IMR-90 (cell line): ENCODE data around the gene DPP6. TPM values are rescaled to one million over a fixed set of nuclear protein-coding genes. Genes with fewer than 3 reads are reported as not detected.

Experiments
- ATAC-seq: fragments of 200-7000 bp; cut with Tn5 transposase; 2 replicates; pipeline ENCODE4 v1.9.1; 2020; ENCODE audit warnings: low read depth, mild to moderate bottlenecking, moderate library complexity
- BruUV-seq: library from RNA; stranded (reverse); fragments of 400-500 nt; replicated peaks from 2 replicates; lab custom pipeline; 2021; lab: Mats Ljungman, UMichigan
- CTCF ChIA-PET: fragments of 300-600 bp; formaldehyde crosslinking; extraction: SDS; loops from one replicate; lab custom pipeline; 2021; ENCODE audit warnings: antibody characterized with exemption; lab: Yijun Ruan, JAX
- POLR2A ChIA-PET: fragments of 300-600 bp; sonication (Branson Sonifier 250); formaldehyde crosslinking; loops from one replicate; lab custom pipeline; 2022; ENCODE audit warnings: antibody characterized with exemption; ENCODE audit not compliant: unreplicated experiment; lab: Charles Lee
- DNase-seq: peaks from one replicate; pipeline ENCODE4 v3.0.0; 2013
- H2AFZ ChIP-seq: replicated peaks from 2 replicates; pipeline ENCODE3; 2013; ENCODE audit warnings: low read length, mild to moderate bottlenecking; ENCODE audit not compliant: poor library complexity
- H2AK5ac ChIP-seq: 2 replicates; pipeline ENCODE4 v1.6.1; 2013; ENCODE audit warnings: low read depth, low read length, inconsistent platforms
- H2AK9ac ChIP-seq: replicated peaks from 2 replicates; pipeline ENCODE3; 2013; ENCODE audit warnings: mild to moderate bottlenecking, low read depth, low read length, moderate library complexity; ENCODE audit not compliant: poor library complexity
- H2BK120ac ChIP-seq: 2 replicates; pipeline ENCODE4 v1.6.1; 2013; ENCODE audit warnings: low read depth, low read length, inconsistent platforms
- H2BK15ac ChIP-seq: 3 replicates; pipeline ENCODE4 v1.6.1; 2013; ENCODE audit warnings: low read depth, low read length, inconsistent platforms
- H2BK20ac ChIP-seq: 2 replicates; pipeline ENCODE4 v1.6.1; 2013; ENCODE audit warnings: low read depth, mild to moderate bottlenecking, inconsistent platforms, low read length, moderate library complexity
- H2BK5ac ChIP-seq: 2 replicates; pipeline ENCODE4 v1.6.1; 2013; ENCODE audit warnings: mild to moderate bottlenecking, low read depth, low read length, inconsistent platforms; ENCODE audit not compliant: poor library complexity, severe bottlenecking
- H3K14ac ChIP-seq: replicated peaks from 2 replicates; pipeline ENCODE4 v1.6.1; 2013; ENCODE audit warnings: low read depth, low read length, inconsistent platforms
- H3K18ac ChIP-seq: 2 replicates; pipeline ENCODE4 v1.6.1; 2013; ENCODE audit warnings: low read depth, low read length, control low read depth
- H3K23ac ChIP-seq: 2 replicates; pipeline ENCODE4 v1.6.1; 2013; ENCODE audit warnings: low read depth, low read length, inconsistent platforms
- H3K27ac ChIP-seq: 2 replicates; pipeline ENCODE4 v1.5.1; 2013; ENCODE audit warnings: mild to moderate bottlenecking, control low read depth, low read length; ENCODE audit not compliant: insufficient read depth
- H3K27me3 ChIP-seq: 2 replicates; pipeline ENCODE4 v1.6.1; 2013; ENCODE audit warnings: low read length; ENCODE audit not compliant: control insufficient read depth, insufficient read depth
- H3K36me3 ChIP-seq: 2 replicates; pipeline ENCODE4 v1.6.1; 2013; ENCODE audit warnings: low read length, mixed read lengths; ENCODE audit not compliant: control insufficient read depth, insufficient read depth
- H3K4ac ChIP-seq: 2 replicates; pipeline ENCODE4 v1.6.1; 2013; ENCODE audit warnings: low read depth, low read length, inconsistent platforms
- H3K4me1 ChIP-seq: 2 replicates; pipeline ENCODE4 v1.6.1; 2013; ENCODE audit warnings: low read length, mixed read lengths; ENCODE audit not compliant: control insufficient read depth, insufficient read depth
- H3K4me2 ChIP-seq: 2 replicates; pipeline ENCODE4 v1.6.1; 2013; ENCODE audit warnings: low read depth, mild to moderate bottlenecking, control low read depth, low read length, moderate library complexity
- H3K4me3 ChIP-seq: 2 replicates; pipeline ENCODE4 v1.5.1; 2013; ENCODE audit warnings: low read depth, mild to moderate bottlenecking, control low read depth, low read length, moderate library complexity; ENCODE audit not compliant: insufficient read depth
- H3K56ac ChIP-seq: 2 replicates; pipeline ENCODE4 v1.6.1; 2013; ENCODE audit warnings: low read length, inconsistent platforms; ENCODE audit not compliant: insufficient read depth; ENCODE audit errors: extremely low read depth
- H3K79me1 ChIP-seq, 2 experiments: 2 replicates each; pipeline ENCODE4 v1.6.1; 2013; ENCODE audit warnings: low read length in 2 of 2, inconsistent platforms in 1 of 2, low read depth in 1 of 2
- H3K9ac ChIP-seq: 2 replicates; pipeline ENCODE4 v1.6.1; 2013; ENCODE audit warnings: low read depth, low read length, control low read depth
- H3K9me1 ChIP-seq: 2 replicates; pipeline ENCODE4 v1.6.1; 2013; ENCODE audit warnings: low read length, inconsistent platforms; ENCODE audit not compliant: insufficient read depth
- H3K9me3 ChIP-seq: 2 replicates; pipeline ENCODE4 v1.6.1; 2013; ENCODE audit warnings: low read length; ENCODE audit not compliant: control insufficient read depth, insufficient read depth
- H4K20me1 ChIP-seq: 2 replicates; pipeline ENCODE4 v1.6.1; 2013; ENCODE audit warnings: low read length, inconsistent platforms; ENCODE audit not compliant: insufficient read depth
- H4K5ac ChIP-seq: 2 replicates; pipeline ENCODE4 v1.6.1; 2013; ENCODE audit warnings: mild to moderate bottlenecking, low read depth, low read length, control low read depth
- H4K8ac ChIP-seq, 2 experiments: 2 replicates each; pipeline ENCODE4 v1.6.1; 2013; ENCODE audit warnings: low read depth in 2 of 2, low read length in 2 of 2, control low read depth in 1 of 2, inconsistent platforms in 1 of 2
- H4K91ac ChIP-seq: 2 replicates; pipeline ENCODE4 v1.6.1; 2013; ENCODE audit warnings: low read depth, low read length, inconsistent platforms; ENCODE audit not compliant: insufficient read depth
- BHLHE40 ChIP-seq: fragments of 150-350 bp; IDR thresholded peaks from 2 replicates; pipeline ENCODE4 v1.6.1; 2016; ENCODE audit warnings: mild to moderate bottlenecking, low read depth, low read length
- CHD1 ChIP-seq: IDR thresholded peaks from 2 replicates; pipeline ENCODE4 v1.6.1; 2012; ENCODE audit warnings: low read depth, low read length, improper control_type of control experiment
- FOS ChIP-seq: fragments of 150-350 bp; IDR thresholded peaks from 2 replicates; pipeline ENCODE4 v1.6.1; 2016; ENCODE audit warnings: low read depth, low read length
- MAZ ChIP-seq: IDR thresholded peaks from 2 replicates; pipeline ENCODE4 v1.6.1; 2012; ENCODE audit warnings: low read depth, mild to moderate bottlenecking, low read length, improper control_type of control experiment, moderate library complexity, borderline replicate concordance
- MXI1 ChIP-seq: IDR thresholded peaks from 2 replicates; pipeline ENCODE4 v1.6.1; 2012; ENCODE audit warnings: low read depth, mild to moderate bottlenecking, low read length, moderate library complexity, borderline replicate concordance
- NFE2L2 ChIP-seq: fragments of 150-350 bp; IDR thresholded peaks from 2 replicates; pipeline ENCODE4 v1.6.1; 2016; ENCODE audit warnings: low read depth, mild to moderate bottlenecking, low read length
- RAD21 ChIP-seq: IDR thresholded peaks from 2 replicates; pipeline ENCODE4 v1.6.1; 2012; ENCODE audit warnings: low read length, improper control_type of control experiment
- RCOR1 ChIP-seq: IDR thresholded peaks from 2 replicates; pipeline ENCODE4 v1.6.1; 2012; ENCODE audit warnings: mild to moderate bottlenecking, low read length, improper control_type of control experiment; ENCODE audit not compliant: insufficient replicate concordance
- RFX5 ChIP-seq: IDR thresholded peaks from 2 replicates; pipeline ENCODE4 v1.8.0; 2012; ENCODE audit warnings: low read depth, mild to moderate bottlenecking, low read length, moderate library complexity
- SMC3 ChIP-seq: fragments of 150-350 bp; IDR thresholded peaks from 2 replicates; pipeline ENCODE4 v1.6.1; 2016; ENCODE audit warnings: low read depth, mild to moderate bottlenecking, antibody characterized with exemption, low read length, moderate library complexity
- WGBS, 2 experiments: methylation state at CpG; one replicate each; pipeline versions ENCODE4 v1.1.5 to v1.1.7; 2013; ENCODE audit warnings: missing lambda C conversion rate in 2 of 2; ENCODE audit not compliant: insufficient read length in 1 of 2; ENCODE audit errors: extremely low coverage in 2 of 2; 5-methylcytosine and 5-hydroxymethylcytosine counted together
- dilution Hi-C: fragments of 300-500 bp; cut with HindIII; formaldehyde crosslinking; loops from one replicate; pipeline ENCODE4 v1.14.3; 2018; ENCODE audit warnings: low sequenced_read_pairs; ENCODE audit not compliant: unreplicated experiment
- in situ Hi-C: fragments of 300-500 bp; cut with MboI; formaldehyde crosslinking; loops from 3 replicates; pipeline ENCODE4 v1.14.3; 2019; ENCODE audit warnings: low sequenced_read_pairs, inconsistent platforms, mixed read lengths
- intact Hi-C: fragments of 100-400 bp; cut with micrococcal nuclease; formaldehyde crosslinking; loops from 2 replicates; pipeline ENCODE4 v1.10.0; 2022
- polyA plus RNA-seq, 3 experiments: library from polyadenylated mRNA; depleted of rRNA; stranded (reverse); fragments of >200 nt; gene quantifications; 2 replicates each; pipeline ENCODE4 v1.2.3, GENCODE V29; 2012; ENCODE audit warnings: low replicate concordance in 1 of 3
- total RNA-seq: library from RNA; depleted of rRNA; stranded (reverse); fragments of >200 nt; gene quantifications from 2 replicates; pipeline ENCODE4 v1.2.3, GENCODE V29; 2012
- TF ChIP-seq, protein P1 (sequence below): conservative IDR thresholded peaks from 2 replicates; pipeline ENCODE4 v1.5.1; 2012; ENCODE audit warnings: mild to moderate bottlenecking, low read depth, low read length, improper control_type of control experiment
- TF ChIP-seq, protein P2 (sequence below): fragments of 150-350 bp; IDR thresholded peaks from 2 replicates; pipeline ENCODE4 v1.6.1; 2016; ENCODE audit warnings: low read depth, mild to moderate bottlenecking, low read length, moderate library complexity, borderline replicate concordance

Gene DPP6
- total and polyA plus RNA-seq, 2 of the 4 experiments (the other 2 are of a cell fraction): not detected

DNA sequence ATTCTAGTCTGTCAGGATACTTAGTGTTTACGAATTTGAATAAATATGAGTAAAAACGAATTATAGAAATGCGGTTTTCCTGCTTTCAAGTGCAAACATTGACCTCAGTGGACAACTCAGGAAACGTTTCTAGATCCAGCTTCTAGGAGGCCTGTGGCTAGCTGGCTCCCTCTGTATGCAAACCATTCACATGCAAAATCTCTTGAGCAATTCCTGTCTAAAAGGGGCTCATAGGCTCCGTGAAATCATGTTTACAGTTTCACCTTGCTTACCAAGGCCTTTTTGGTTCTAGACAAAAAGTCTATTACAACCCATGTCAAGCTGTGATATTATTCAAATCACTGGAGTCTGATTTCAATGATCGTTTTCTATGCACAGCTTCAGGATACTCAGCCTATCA, 364.5 kb downstream of the DPP6 start:
- Histone ChIP-seq H3K36me3 (no peaks in the 10 kb centered on the region), H3K4me1 (no peaks in the 10 kb centered on the region), H3K4me2 (no peak overlapping the region), H4K5ac (no peak overlapping the region), H3K4ac (no peak overlapping the region), H3K4me3 (no peak overlapping the region), H2BK120ac (no peak overlapping the region), H3K14ac (no peak overlapping the region), H2BK20ac (no peak overlapping the region), H3K9me3 (peaks cover 32% of the 10 kb centered on the region), H3K27ac (no peak overlapping the region), H4K8ac (no peak overlapping the region), H3K27me3 (no peaks in the 10 kb centered on the region), H2AK9ac (no peak overlapping the region), H2AFZ (no peak overlapping the region), H3K56ac (no peak overlapping the region), H3K23ac (no peak overlapping the region), H3K18ac (no peak overlapping the region), H4K20me1 (no peaks in the 10 kb centered on the region), H2BK5ac (no peak overlapping the region), H2BK15ac (no peak overlapping the region), H3K9ac (no peak overlapping the region), H4K91ac (no peak overlapping the region), H3K79me1 (no peaks in the 10 kb centered on the region), H2AK5ac (no peak overlapping the region), H3K9me1 (no peaks in the 10 kb centered on the region)
- in situ Hi-C loops: no loop called here
- 0% methylated on average over 1 of the region's 6 CpGs; no CpG with 5 or more reads in 1 of the 2 experiments for WGBS, 2 experiments
- CTCF ChIA-PET: no interaction called here
- DNase-seq (no peak), ATAC-seq (no peak)
- TF ChIP-seq MXI1: no peak
- TF ChIP-seq, protein P1, sequence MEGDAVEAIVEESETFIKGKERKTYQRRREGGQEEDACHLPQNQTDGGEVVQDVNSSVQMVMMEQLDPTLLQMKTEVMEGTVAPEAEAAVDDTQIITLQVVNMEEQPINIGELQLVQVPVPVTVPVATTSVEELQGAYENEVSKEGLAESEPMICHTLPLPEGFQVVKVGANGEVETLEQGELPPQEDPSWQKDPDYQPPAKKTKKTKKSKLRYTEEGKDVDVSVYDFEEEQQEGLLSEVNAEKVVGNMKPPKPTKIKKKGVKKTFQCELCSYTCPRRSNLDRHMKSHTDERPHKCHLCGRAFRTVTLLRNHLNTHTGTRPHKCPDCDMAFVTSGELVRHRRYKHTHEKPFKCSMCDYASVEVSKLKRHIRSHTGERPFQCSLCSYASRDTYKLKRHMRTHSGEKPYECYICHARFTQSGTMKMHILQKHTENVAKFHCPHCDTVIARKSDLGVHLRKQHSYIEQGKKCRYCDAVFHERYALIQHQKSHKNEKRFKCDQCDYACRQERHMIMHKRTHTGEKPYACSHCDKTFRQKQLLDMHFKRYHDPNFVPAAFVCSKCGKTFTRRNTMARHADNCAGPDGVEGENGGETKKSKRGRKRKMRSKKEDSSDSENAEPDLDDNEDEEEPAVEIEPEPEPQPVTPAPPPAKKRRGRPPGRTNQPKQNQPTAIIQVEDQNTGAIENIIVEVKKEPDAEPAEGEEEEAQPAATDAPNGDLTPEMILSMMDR: no peak
- TF ChIP-seq RFX5: no peak
- TF ChIP-seq, protein P2, sequence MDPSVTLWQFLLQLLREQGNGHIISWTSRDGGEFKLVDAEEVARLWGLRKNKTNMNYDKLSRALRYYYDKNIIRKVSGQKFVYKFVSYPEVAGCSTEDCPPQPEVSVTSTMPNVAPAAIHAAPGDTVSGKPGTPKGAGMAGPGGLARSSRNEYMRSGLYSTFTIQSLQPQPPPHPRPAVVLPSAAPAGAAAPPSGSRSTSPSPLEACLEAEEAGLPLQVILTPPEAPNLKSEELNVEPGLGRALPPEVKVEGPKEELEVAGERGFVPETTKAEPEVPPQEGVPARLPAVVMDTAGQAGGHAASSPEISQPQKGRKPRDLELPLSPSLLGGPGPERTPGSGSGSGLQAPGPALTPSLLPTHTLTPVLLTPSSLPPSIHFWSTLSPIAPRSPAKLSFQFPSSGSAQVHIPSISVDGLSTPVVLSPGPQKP: no peak
- TF ChIP-seq NFE2L2: no peak
- no peak for TF ChIP-seq BHLHE40
- TF ChIP-seq FOS: no peak
- no peak for TF ChIP-seq CHD1
- TF ChIP-seq MAZ: no peak
- TF ChIP-seq SMC3: no peak
- no peak for TF ChIP-seq RAD21
- TF ChIP-seq RCOR1: no peak
- POLR2A ChIA-PET: no interaction called here
- BruUV-seq: no TSS peak
- dilution Hi-C loops: no loop called here
- intact Hi-C loops: no loop called here
